HFFc6 (cell line): ENCODE results near the gene ABI3BP. TPM values are rescaled to one million over a fixed set of nuclear protein-coding genes. Genes with fewer than 3 reads are reported as not detected.

Source experiments
- DNase-seq: peaks from one replicate; pipeline ENCODE4 v3.0.0-alpha.2; 2018
- H3K27ac Mint-ChIP-seq: 2 replicates; pipeline ENCODE4 v1.8.0; 2020; ENCODE audit warnings: mild to moderate bottlenecking, mixed read lengths
- H3K27me3 Mint-ChIP-seq: 2 replicates; pipeline ENCODE4 v1.8.0; 2021; ENCODE audit warnings: mild to moderate bottlenecking, moderate library complexity, mixed read lengths; ENCODE audit not compliant: insufficient read depth
- H3K36me3 Mint-ChIP-seq: 2 replicates; pipeline ENCODE4 v1.8.0; 2021; ENCODE audit warnings: low read depth, mixed read lengths
- H3K4me1 Mint-ChIP-seq: 2 replicates; pipeline ENCODE4 v1.8.0; 2020; ENCODE audit warnings: low read depth, mixed read lengths
- H3K4me3 Mint-ChIP-seq: 2 replicates; pipeline ENCODE4 v1.8.0; 2020; ENCODE audit warnings: mild to moderate bottlenecking, moderate library complexity, mixed read lengths
- H3K9me3 Mint-ChIP-seq: 2 replicates; pipeline ENCODE4 v1.8.0; 2020; ENCODE audit warnings: mild to moderate bottlenecking, mixed read lengths
- total RNA-seq, 6 experiments: library from RNA; stranded (reverse); fragmentation: NEBNext Ultra II Directional; extraction: Animal tissue kit (Norgen Biotek cat#: 25700); gene quantifications; 2 replicates in 1 of 6; 3 replicates in 5 of 6; pipeline ENCODE4 v1.2.3, GENCODE V29; 2021
- TF ChIP-seq, protein P1 (sequence below): fragments of 200-600 bp; sonication (generic); IDR thresholded peaks from 2 replicates; pipeline ENCODE4 v1.5.0; 2021; ENCODE audit warnings: antibody characterized with exemption, mild to moderate bottlenecking

The ABI3BP gene
- total RNA-seq, 6 experiments from 2014 or later: 12.4 to 27.8 (median 24.6) TPM

DNA sequence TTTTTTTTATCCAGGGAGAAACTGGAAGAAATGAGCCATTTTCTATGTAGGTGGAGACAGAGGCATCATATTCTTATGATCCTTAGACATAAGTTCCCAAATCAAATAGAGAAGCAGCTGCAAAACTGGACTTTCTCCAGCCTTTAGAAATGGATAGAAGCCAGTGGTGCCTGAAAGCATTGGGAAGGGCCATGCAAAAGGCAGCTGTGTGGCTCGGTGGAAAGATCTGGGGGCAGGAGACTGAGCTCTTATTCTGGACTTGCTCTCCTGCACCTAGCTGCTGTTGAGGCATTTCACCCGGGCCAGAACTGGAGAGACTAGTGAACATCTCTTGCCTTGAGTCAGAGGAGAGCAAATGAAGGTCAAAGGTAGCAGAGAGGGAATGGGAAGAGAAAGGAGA is 210.9 kb downstream of the ABI3BP start:
- H3K4me3 Mint-ChIP-seq: no peak overlapping the region
- peak overlapping the region; percentile 91 for H3K27ac Mint-ChIP-seq
- peaks cover 54% of the 10 kb centered on the region for H3K4me1 Mint-ChIP-seq
- H3K36me3 Mint-ChIP-seq: peaks cover 10% of the 10 kb centered on the region
- TF ChIP-seq, protein P1, sequence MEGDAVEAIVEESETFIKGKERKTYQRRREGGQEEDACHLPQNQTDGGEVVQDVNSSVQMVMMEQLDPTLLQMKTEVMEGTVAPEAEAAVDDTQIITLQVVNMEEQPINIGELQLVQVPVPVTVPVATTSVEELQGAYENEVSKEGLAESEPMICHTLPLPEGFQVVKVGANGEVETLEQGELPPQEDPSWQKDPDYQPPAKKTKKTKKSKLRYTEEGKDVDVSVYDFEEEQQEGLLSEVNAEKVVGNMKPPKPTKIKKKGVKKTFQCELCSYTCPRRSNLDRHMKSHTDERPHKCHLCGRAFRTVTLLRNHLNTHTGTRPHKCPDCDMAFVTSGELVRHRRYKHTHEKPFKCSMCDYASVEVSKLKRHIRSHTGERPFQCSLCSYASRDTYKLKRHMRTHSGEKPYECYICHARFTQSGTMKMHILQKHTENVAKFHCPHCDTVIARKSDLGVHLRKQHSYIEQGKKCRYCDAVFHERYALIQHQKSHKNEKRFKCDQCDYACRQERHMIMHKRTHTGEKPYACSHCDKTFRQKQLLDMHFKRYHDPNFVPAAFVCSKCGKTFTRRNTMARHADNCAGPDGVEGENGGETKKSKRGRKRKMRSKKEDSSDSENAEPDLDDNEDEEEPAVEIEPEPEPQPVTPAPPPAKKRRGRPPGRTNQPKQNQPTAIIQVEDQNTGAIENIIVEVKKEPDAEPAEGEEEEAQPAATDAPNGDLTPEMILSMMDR: no peak
- no peaks in the 10 kb centered on the region; the same call in 1 of the 2 replicates for H3K27me3 Mint-ChIP-seq
- DNase-seq: no peak
- H3K9me3 Mint-ChIP-seq: peaks cover 17% of the 10 kb centered on the region

- Mint-ChIP-seq H3K4me1 (peaks cover 64% of the 10 kb centered on the region), H3K9me3 (peaks cover 17% of the 10 kb centered on the region), H3K36me3 (peaks cover 10% of the 10 kb centered on the region), H3K27me3 (no peaks in the 10 kb centered on the region; the same call in none of the 2 replicates), H3K27ac (peak overlapping the region; percentile 20), H3K4me3 (no peak overlapping the region)
- DNase-seq: peak; percentile 28
- TF ChIP-seq, protein P1: no peak
Observed at GRCh38 chr3:100781301-100781700, 211.9 kb downstream of the ABI3BP start.

- H3K4me1 Mint-ChIP-seq: peaks cover 76% of the 10 kb centered on the region
- DNase-seq: no peak
- peaks cover 8% of the 10 kb centered on the region for H3K9me3 Mint-ChIP-seq
- no peak overlapping the region for H3K27ac Mint-ChIP-seq
- TF ChIP-seq, protein P1: no peak
- no peak overlapping the region for H3K4me3 Mint-ChIP-seq
- H3K36me3 Mint-ChIP-seq: peaks cover 4% of the 10 kb centered on the region; the same call in 1 of the 2 replicates
- no peaks in the 10 kb centered on the region; the same call in none of the 2 replicates for H3K27me3 Mint-ChIP-seq
Observed at GRCh38 chr3:100780071-100780622, 213.1 kb downstream of the ABI3BP start.

DNA sequence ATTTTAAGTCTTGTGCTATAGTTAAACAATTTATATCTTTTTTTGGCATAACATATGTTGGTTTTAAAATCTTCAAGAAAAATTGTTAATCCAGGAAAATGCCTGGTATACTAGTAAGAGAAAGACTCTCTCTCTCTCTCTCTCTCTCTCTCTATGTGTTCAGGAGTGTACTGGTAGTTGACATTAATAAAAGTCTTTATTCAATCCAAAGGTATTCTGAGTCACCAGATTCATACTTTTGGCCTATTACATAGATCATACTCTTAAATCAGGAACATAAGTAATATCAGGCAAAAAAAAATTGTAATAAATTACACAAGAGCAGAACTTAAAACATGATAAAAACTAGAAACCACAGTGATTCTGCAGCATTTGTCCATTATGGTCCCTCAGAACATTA is 213.7 kb downstream of the ABI3BP start:
- Mint-ChIP-seq H3K9me3 (peaks cover 2% of the 10 kb centered on the region; the same call in 1 of the 2 replicates), H3K36me3 (peaks cover 1% of the 10 kb centered on the region; the same call in 1 of the 2 replicates), H3K27ac (no peak overlapping the region), H3K4me3 (no peak overlapping the region), H3K4me1 (peaks cover 80% of the 10 kb centered on the region), H3K27me3 (no peaks in the 10 kb centered on the region; the same call in none of the 2 replicates)
- no peak for DNase-seq
- TF ChIP-seq, protein P1: no peak

DNA sequence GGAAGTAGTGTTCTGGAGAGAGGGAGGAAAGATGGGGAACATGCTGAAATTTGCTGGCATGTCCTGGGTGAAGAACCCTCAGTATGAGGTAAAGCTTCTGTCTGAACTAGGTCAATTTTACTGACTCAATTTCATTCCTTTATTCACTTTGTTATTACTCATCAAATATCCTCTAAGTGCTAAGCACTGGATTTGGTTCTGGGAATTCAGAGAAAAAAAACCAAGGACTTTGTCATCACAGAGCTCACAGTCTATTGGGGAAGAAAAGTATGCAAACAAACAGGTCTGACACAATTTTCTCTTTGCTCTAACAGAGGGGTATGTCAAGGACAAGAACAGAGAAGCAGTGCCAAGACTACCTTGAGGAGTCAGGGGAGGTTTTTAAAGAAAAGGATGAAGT is 215.9 kb downstream of the ABI3BP start:
- Mint-ChIP-seq H3K4me1 (peaks cover 66% of the 10 kb centered on the region), H3K9me3 (no peaks in the 10 kb centered on the region), H3K27me3 (no peaks in the 10 kb centered on the region; the same call in none of the 2 replicates), H3K36me3 (peaks cover 4% of the 10 kb centered on the region; the same call in 1 of the 2 replicates), H3K27ac (peak overlapping the region; percentile 80), H3K4me3 (no peak overlapping the region)
- TF ChIP-seq, protein P1: no peak
- peak; percentile 52 for DNase-seq
